ENCODE measurements around the gene ZNF20. TPM values are rescaled to one million over a fixed set of nuclear protein-coding genes. Genes with fewer than 3 reads are reported as not detected.

ZNF20 gene
- total and polyA plus RNA-seq, 5 experiments from 2014 or later = 0.88 to 8.2 (median 2.7) TPM

- Mint-ChIP-seq H3K36me3 (peaks cover 25 to 33% (median 33%) of the 10 kb centered on the region in 3 donors), H3K4me3 (no peak overlapping the region), H3K27ac (no peak overlapping the region), H3K4me1 (peaks cover 9 to 16% (median 11%) of the 10 kb centered on the region in 4 donors), H3K9me3 (peaks cover 0 to 27% (median 14%) of the 10 kb centered on the region in 9 donors), H3K27me3 (no peaks in the 10 kb centered on the region)
- ATAC-seq (no peak), DNase-seq (no peak)
- POLR2A ChIA-PET = no interaction called here
Measured at GRCh38 chr19:12145348-12145747, 5.2 kb upstream of the ZNF20 start.

- ATAC-seq (no peak), DNase-seq (no peak)
- H3K27ac Mint-ChIP-seq = peak overlapping the region in 4 of 10 donors; percentile 7 to 88 (median 63)
- H3K4me1 Mint-ChIP-seq = peaks cover 17 to 43% (median 36%) of the 10 kb centered on the region in 4 donors
- H3K36me3 Mint-ChIP-seq = peaks cover 14 to 26% (median 22%) of the 10 kb centered on the region in 3 donors
- POLR2A ChIA-PET = interaction anchor here (0.6 to 2.4 kb wide), 8 partner anchors 15 to 354 kb away, joined by 3 to 8 read pairs (median 4); partner anchors contain the start of genes ZNF625 and ZNF763
- peak overlapping the region; percentile 84 to 97 (median 91) for H3K4me3 Mint-ChIP-seq
- H3K27me3 Mint-ChIP-seq = no peaks in the 10 kb centered on the region
- H3K9me3 Mint-ChIP-seq = peaks cover 0 to 16% (median 8%) of the 10 kb centered on the region in 9 donors
Measured at GRCh38 chr19:12141405-12141736, 1.2 kb upstream of the ZNF20 start.

GRCh38 chr19:12140545-12141404 lies 625 bp upstream of the ZNF20 start:
- Mint-ChIP-seq H3K4me1 (peaks cover 17 to 43% (median 36%) of the 10 kb centered on the region in 4 donors), H3K9me3 (peaks cover 0 to 12% (median 7%) of the 10 kb centered on the region in 9 donors), H3K36me3 (peaks cover 8 to 23% (median 19%) of the 10 kb centered on the region in 3 donors), H3K27ac (peak overlapping the region in 9 of 10 donors; percentile 40 to 93 (median 79)), H3K4me3 (peak overlapping the region; percentile 84 to 97 (median 91)), H3K27me3 (no peaks in the 10 kb centered on the region)
- POLR2A ChIA-PET = interaction anchor here (0.6 to 2.4 kb wide), 16 partner anchors 16 to 374 kb away, joined by 3 to 8 read pairs (median 4); partner anchors contain the start of genes ZNF136, ZNF441, ZNF625 and ZNF700
- ATAC-seq (peak; percentile 66 to 80), DNase-seq (peak; percentile 75 to 92 (median 80))

- DNase-seq (peak in 2 of 10 donors; percentile 16 to 18), ATAC-seq (no peak)
- peak overlapping the region; percentile 84 to 97 (median 91) for H3K4me3 Mint-ChIP-seq
- POLR2A ChIA-PET = interaction anchor here (1.1 to 2.3 kb wide), 5 partner anchors 24 to 254 kb away, joined by 4 to 8 read pairs (median 7); partner anchors contain the start of genes ZNF136 and ZNF844
- peak overlapping the region in 7 of 10 donors; percentile 34 to 85 (median 53) for H3K27ac Mint-ChIP-seq
- H3K27me3 Mint-ChIP-seq = no peaks in the 10 kb centered on the region
- peaks cover 0 to 28% (median 26%) of the 10 kb centered on the region in 3 donors for H3K36me3 Mint-ChIP-seq
- H3K9me3 Mint-ChIP-seq = peaks cover 0 to 10% (median 1%) of the 10 kb centered on the region in 9 donors
- peaks cover 17 to 43% (median 36%) of the 10 kb centered on the region in 4 donors for H3K4me1 Mint-ChIP-seq
Measured at GRCh38 chr19:12139269-12139668, 881 bp downstream of the ZNF20 start.

GRCh38 chr19:12137221-12137940 lies 2.8 kb downstream of the ZNF20 start:
- POLR2A ChIA-PET = no interaction called here
- ATAC-seq (peak in 1 of 2 donors; percentile 18), DNase-seq (peak in 6 of 10 donors; percentile 22 to 75 (median 44))
- Mint-ChIP-seq H3K27me3 (no peaks in the 10 kb centered on the region), H3K9me3 (peaks cover 0 to 26% (median 10%) of the 10 kb centered on the region in 9 donors), H3K4me3 (peak overlapping the region in 6 of 10 donors; percentile 12 to 96 (median 56)), H3K36me3 (peaks cover 14 to 47% (median 44%) of the 10 kb centered on the region in 3 donors), H3K27ac (peak overlapping the region in 7 of 10 donors; percentile 5 to 82 (median 16)), H3K4me1 (peaks cover 17 to 42% (median 36%) of the 10 kb centered on the region in 4 donors)

- DNase-seq (no peak), ATAC-seq (no peak)
- no peak overlapping the region for H3K27ac Mint-ChIP-seq
- H3K27me3 Mint-ChIP-seq = no peaks in the 10 kb centered on the region
- no peak overlapping the region for H3K4me3 Mint-ChIP-seq
- H3K36me3 Mint-ChIP-seq = peaks cover 25 to 67% (median 49%) of the 10 kb centered on the region in 3 donors
- H3K9me3 Mint-ChIP-seq = peaks cover 0 to 57% (median 19%) of the 10 kb centered on the region in 9 donors
- H3K4me1 Mint-ChIP-seq = peaks cover 3 to 9% (median 7%) of the 10 kb centered on the region in 4 donors
- POLR2A ChIA-PET = no interaction called here
Measured at GRCh38 chr19:12133069-12133468, 7.1 kb downstream of the ZNF20 start.

GRCh38 chr19:12126707-12127106 lies 13.4 kb downstream of the ZNF20 start:
- peak in 1 of 10 donors; percentile 10 for DNase-seq
- no peak for ATAC-seq
- H3K4me3 Mint-ChIP-seq = no peak overlapping the region
- H3K27ac Mint-ChIP-seq = no peak overlapping the region
- peaks cover 0 to 3% (median 0%) of the 10 kb centered on the region in 4 donors for H3K4me1 Mint-ChIP-seq
- peaks cover 0 to 14% (median 5%) of the 10 kb centered on the region in 3 donors for H3K36me3 Mint-ChIP-seq
- no peaks in the 10 kb centered on the region for H3K27me3 Mint-ChIP-seq
- POLR2A ChIA-PET = no interaction called here
- peaks cover 0 to 29% (median 11%) of the 10 kb centered on the region in 9 donors for H3K9me3 Mint-ChIP-seq

GRCh38 chr19:12117201-12117970 lies 22.8 kb downstream of the ZNF20 start:
- H3K4me3 Mint-ChIP-seq = no peak overlapping the region
- H3K27me3 Mint-ChIP-seq = no peaks in the 10 kb centered on the region
- POLR2A ChIA-PET = no interaction called here
- peaks cover 0 to 12% (median 2%) of the 10 kb centered on the region in 3 donors for H3K36me3 Mint-ChIP-seq
- no peak for DNase-seq
- no peak for ATAC-seq
- peaks cover 0 to 20% (median 6%) of the 10 kb centered on the region in 9 donors for H3K9me3 Mint-ChIP-seq
- no peak overlapping the region for H3K27ac Mint-ChIP-seq
- no peaks in the 10 kb centered on the region for H3K4me1 Mint-ChIP-seq

- H3K9me3 Mint-ChIP-seq = peaks cover 0 to 37% (median 6%) of the 10 kb centered on the region in 9 donors
- no peak for DNase-seq
- no peak overlapping the region for H3K4me3 Mint-ChIP-seq
- no peak overlapping the region for H3K27ac Mint-ChIP-seq
- H3K4me1 Mint-ChIP-seq = no peaks in the 10 kb centered on the region
- peaks cover 0 to 26% (median 4%) of the 10 kb centered on the region in 3 donors for H3K36me3 Mint-ChIP-seq
- no peaks in the 10 kb centered on the region for H3K27me3 Mint-ChIP-seq
- no peak for ATAC-seq
- POLR2A ChIA-PET = no interaction called here
Measured at GRCh38 chr19:12113121-12113520, 27.0 kb downstream of the ZNF20 start.

GRCh38 chr19:12112701-12113100 lies 27.4 kb downstream of the ZNF20 start:
- H3K4me3 Mint-ChIP-seq = no peak overlapping the region
- DNase-seq = no peak
- no peaks in the 10 kb centered on the region for H3K4me1 Mint-ChIP-seq
- H3K27ac Mint-ChIP-seq = no peak overlapping the region
- peaks cover 0 to 37% (median 6%) of the 10 kb centered on the region in 9 donors for H3K9me3 Mint-ChIP-seq
- POLR2A ChIA-PET = no interaction called here
- ATAC-seq = no peak
- peaks cover 0 to 26% (median 4%) of the 10 kb centered on the region in 3 donors for H3K36me3 Mint-ChIP-seq
- no peaks in the 10 kb centered on the region for H3K27me3 Mint-ChIP-seq

- no peak for DNase-seq
- Mint-ChIP-seq H3K4me3 (no peak overlapping the region), H3K36me3 (peaks cover 0 to 26% (median 4%) of the 10 kb centered on the region in 3 donors), H3K27ac (no peak overlapping the region), H3K27me3 (no peaks in the 10 kb centered on the region), H3K4me1 (no peaks in the 10 kb centered on the region), H3K9me3 (peaks cover 0 to 37% (median 6%) of the 10 kb centered on the region in 9 donors)
- POLR2A ChIA-PET = no interaction called here
- ATAC-seq = no peak
Measured at GRCh38 chr19:12111943-12112637, 28.1 kb downstream of the ZNF20 start.

All from naive thymus-derived CD8-positive, alpha-beta T cell (primary cell).